Activated T-helper 1 cell treated with anti-CD3 and anti-CD28 coated beads, Interleukin-12 subunit alpha, Interleukin-12 subunit beta, Interleukin-2, Interleukin-4 antibody, amounts not matched to agents 30 ng/mL and 10 ng/mL and 1 ng/mL, durations not matched to agents 14 hours and 24 hours and 36 hours (primary cell): ENCODE results near the gene PLEKHN1. TPM values are rescaled to one million over a fixed set of nuclear protein-coding genes. Genes with fewer than 3 reads are reported as not detected.
"Not testable (repeated sequence)": the region's sequence is repeated elsewhere in the genome, so short reads cannot be mapped to it uniquely, and the experiment has no call there.

Experiments
- DNase-seq: peaks from one replicate; pipeline ENCODE4 v3.0.0; 2021; ENCODE audit warnings: low spot score
- H3K27ac Mint-ChIP-seq: one replicate; pipeline ENCODE4 v1.8.0; 2021; ENCODE audit warnings: mild to moderate bottlenecking, mixed read lengths
- H3K27me3 Mint-ChIP-seq: one replicate; pipeline ENCODE4 v1.8.0; 2022; ENCODE audit warnings: mild to moderate bottlenecking, moderate library complexity, mixed read lengths; ENCODE audit not compliant: insufficient read depth
- H3K36me3 Mint-ChIP-seq: one replicate; pipeline ENCODE4 v1.8.0; 2021; ENCODE audit warnings: low read depth, mixed read lengths
- H3K4me1 Mint-ChIP-seq: one replicate; pipeline ENCODE4 v1.8.0; 2021; ENCODE audit warnings: low read depth, mixed read lengths
- H3K4me3 Mint-ChIP-seq: one replicate; pipeline ENCODE4 v1.8.0; 2021; ENCODE audit warnings: mild to moderate bottlenecking, moderate library complexity, mixed read lengths
- H3K9me3 Mint-ChIP-seq: one replicate; pipeline ENCODE4 v1.8.0; 2021; ENCODE audit warnings: mixed read lengths
- intact Hi-C: fragments of 100-400 bp; cut with micrococcal nuclease; formaldehyde crosslinking; loops from one replicate; pipeline ENCODE4 v1.15.1; 2024
- total RNA-seq: library from RNA; stranded (reverse); gene quantifications from 2 replicates; pipeline ENCODE4 v1.2.3, GENCODE V29; 2022

Gene PLEKHN1
- total RNA-seq, 1 donor from 2014 or later = 1.7 TPM

DNA sequence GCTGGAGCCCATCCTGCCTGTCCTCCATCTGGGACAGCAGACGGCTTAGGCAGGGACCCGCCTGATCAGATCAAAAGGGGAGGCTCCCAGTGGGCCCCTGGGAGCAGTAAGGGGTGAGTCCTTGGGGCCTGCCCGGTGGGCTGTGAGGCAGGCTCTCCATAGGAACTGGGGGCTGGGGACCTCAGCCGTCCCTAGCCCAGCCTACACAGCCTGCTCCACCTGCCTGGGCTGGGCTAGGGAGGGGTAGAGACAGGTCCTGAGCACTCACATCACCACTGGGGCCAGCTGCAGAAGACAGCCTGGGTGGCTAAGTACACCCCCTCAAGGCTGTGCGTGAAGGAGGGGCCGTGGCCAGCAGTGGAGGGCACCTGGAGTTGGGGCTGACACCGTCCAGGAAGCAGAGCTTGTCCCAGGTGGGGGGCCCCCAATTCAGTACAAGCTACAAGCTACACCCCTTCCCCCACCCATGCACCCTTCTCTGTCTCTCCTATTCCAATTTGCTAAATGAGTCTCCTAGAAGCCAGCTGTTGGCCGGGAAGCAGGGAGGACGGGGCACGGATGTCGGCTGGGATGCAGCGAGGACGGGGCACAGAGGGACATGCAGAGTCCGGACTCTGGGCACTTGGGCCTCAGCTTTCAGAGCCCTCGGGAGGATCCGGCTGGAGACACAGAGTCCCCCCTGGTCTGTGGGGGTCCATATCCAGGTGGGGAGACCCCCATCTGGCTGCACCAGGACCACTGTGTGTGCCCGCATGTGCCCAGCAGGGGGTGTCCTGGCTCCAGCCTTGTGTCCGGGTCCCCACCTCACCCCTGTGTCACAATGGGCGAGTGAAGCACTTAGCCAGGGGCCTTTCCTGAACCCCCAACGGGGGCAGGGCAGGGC, 48.8 kb downstream of the PLEKHN1 start:
- DNase-seq = no peak
- peak overlapping the region; percentile 89 for H3K4me3 Mint-ChIP-seq
- H3K36me3 Mint-ChIP-seq = peaks cover 9% of the 10 kb centered on the region
- H3K27me3 Mint-ChIP-seq = no peaks in the 10 kb centered on the region
- no peaks in the 10 kb centered on the region for H3K9me3 Mint-ChIP-seq
- intact Hi-C loops = no loop called here
- peaks cover 37% of the 10 kb centered on the region for H3K4me1 Mint-ChIP-seq
- peak overlapping the region; percentile 74 for H3K27ac Mint-ChIP-seq

DNA sequence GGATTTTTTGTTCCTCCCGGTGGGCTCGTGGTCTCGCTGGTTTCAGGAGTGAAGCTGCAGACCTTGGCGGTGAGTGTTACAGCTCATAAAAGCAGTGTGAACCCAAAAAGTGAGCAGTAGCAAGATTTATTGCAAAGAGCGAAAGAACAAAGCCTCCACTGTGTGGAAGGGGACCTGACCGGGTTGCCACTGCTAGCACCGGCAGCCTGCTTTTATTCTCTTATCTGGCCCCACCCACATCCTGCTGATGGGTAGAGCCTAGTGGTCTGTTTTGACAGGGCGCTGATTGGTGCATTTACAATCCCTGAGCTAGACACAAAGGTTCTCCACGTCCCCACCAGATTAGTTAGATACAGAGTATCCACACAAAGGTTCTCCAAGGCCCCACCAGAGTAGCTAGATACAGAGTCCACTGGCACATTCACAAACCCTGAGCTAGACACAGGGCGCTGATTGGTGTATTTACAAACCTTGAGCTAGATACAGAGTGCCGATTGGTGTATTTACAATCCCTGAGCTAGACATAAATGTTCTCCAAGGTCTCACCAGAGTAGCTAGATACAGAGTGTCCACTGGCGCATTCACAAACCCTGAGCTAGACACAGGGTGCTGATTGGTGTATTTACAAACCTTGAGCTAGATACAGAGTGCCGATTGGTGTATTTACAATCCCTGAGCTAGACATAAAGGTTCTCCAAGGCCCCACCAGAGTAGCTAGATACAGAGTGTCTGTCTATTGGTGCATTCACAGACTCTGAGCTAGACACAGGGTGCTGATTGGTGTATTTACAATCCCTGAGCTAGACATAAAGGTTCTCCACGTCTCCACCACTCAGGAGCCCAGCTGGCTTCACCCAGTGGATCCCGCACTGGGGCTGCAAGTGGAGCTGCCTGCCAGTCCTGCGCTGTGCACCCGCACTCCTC, 51.4 kb downstream of the PLEKHN1 start:
- peak overlapping the region; percentile 64 for H3K4me3 Mint-ChIP-seq
- H3K36me3 Mint-ChIP-seq, H3K9me3 Mint-ChIP-seq, H3K27me3 Mint-ChIP-seq, DNase-seq, intact Hi-C loops: not testable (repeated sequence)
- H3K27ac Mint-ChIP-seq = peak overlapping the region; percentile 67
- H3K4me1 Mint-ChIP-seq = peaks cover 35% of the 10 kb centered on the region

DNA sequence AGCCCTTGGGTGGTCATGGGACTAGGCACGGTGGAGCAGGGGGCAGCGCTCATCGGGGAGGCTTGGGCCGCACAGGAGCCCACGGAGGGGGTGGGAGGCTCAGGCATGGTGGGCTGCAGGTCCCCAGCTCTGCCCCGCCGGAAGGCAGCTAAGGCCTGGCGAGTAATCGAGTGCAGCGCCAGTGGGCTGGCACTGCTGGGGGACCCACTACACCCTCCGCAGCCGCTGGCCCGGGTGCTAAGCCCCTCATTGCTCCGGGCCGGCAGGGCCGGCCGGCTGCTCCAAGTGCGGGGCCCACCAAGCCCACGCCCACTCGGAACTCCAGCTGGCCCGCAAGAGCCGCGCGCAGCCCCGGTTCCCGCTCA, 52.0 kb downstream of the PLEKHN1 start:
- H3K27me3 Mint-ChIP-seq, H3K9me3 Mint-ChIP-seq, H3K4me3 Mint-ChIP-seq, intact Hi-C loops, H3K36me3 Mint-ChIP-seq, H3K27ac Mint-ChIP-seq, DNase-seq: not testable (repeated sequence)
- H3K4me1 Mint-ChIP-seq = peaks cover 28% of the 10 kb centered on the region

DNA sequence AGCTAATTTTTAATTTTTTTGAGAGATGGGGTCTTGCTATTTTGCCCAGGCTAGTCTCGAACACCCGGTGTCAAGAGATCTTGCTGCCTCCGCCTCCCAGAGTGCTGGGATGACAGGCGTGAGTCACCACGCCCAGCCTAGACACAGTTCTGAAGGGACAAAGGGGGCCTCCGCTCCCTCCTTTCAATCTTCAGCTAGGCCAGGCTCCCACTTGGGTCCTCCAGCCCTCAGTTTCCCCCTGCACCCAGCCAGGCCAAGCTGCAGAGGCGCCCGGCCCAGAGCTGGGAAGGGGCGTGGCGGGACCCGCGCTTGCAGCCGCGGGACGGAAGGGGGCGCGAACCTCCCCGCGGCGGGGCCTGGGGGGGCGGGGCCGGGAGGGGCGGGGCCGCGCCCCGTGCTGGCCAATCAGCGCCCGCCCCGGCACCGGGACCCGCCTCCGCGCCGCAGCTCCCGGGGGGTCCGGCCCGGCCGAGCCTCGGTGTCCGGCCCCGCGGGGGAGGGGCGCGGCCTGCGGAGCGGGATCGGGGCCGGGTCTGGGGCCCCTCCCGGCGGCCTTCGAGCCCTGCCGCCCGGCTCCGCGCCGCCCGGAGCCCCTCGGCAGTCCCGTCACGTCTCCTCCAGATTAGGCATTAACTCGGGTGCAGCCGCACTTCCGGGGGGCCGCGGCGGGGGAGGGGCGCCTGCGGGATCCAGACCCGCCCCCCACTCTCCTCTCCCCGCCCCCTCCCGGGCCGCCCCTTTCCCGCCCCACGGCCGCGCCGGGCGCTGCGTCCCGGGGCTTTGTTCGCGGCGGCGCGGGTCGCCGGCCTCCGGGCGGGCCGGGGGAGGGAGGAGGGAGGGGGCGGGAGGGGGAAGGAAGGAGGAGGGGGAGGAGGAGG, 53.1 kb downstream of the PLEKHN1 start:
- peak overlapping the region; percentile 70 for H3K4me3 Mint-ChIP-seq
- H3K4me1 Mint-ChIP-seq = peaks cover 18% of the 10 kb centered on the region
- DNase-seq = peak; percentile 75
- peaks cover 5% of the 10 kb centered on the region for H3K36me3 Mint-ChIP-seq
- intact Hi-C loops = loop anchor here (1.0 kb wide), 2 partner anchors 14 to 21 kb away; no protein-coding TSS in a partner anchor
- peaks cover 3% of the 10 kb centered on the region for H3K27me3 Mint-ChIP-seq
- no peak overlapping the region for H3K27ac Mint-ChIP-seq
- H3K9me3 Mint-ChIP-seq = no peaks in the 10 kb centered on the region

DNA sequence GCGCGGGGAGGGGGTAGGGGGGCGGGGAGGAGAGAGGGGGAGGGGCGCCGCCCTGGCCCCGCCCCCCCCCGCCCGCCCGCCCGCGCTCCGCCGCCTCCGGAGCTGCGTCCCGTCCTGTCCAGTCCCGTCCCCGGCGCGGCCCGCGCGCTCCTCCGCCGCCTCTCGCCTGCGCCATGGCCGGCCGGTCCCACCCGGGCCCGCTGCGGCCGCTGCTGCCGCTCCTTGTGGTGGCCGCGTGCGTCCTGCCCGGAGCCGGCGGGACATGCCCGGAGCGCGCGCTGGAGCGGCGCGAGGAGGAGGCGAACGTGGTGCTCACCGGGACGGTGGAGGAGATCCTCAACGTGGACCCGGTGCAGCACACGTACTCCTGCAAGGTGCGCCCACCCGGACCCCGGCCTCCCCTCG, 53.7 kb downstream of the PLEKHN1 start, which contains the start of gene AGRN:
TSS of gene AGRN (plus strand) at position 121 of the 405 bp plus-strand sequence. CDS start at position 174, 53 bp downstream.
- Mint-ChIP-seq H3K36me3 (peaks cover 5% of the 10 kb centered on the region), H3K9me3 (no peaks in the 10 kb centered on the region), H3K27ac (no peak within 1 kb of the TSS), H3K4me1 (peaks cover 11% of the 10 kb centered on the region), H3K27me3 (peaks cover 3% of the 10 kb centered on the region), H3K4me3 (peak within 1 kb of the TSS; percentile 70)
- no peak for DNase-seq
- intact Hi-C loops = loop anchor here (1.0 kb wide), 2 partner anchors 13 to 20 kb away; no protein-coding TSS in a partner anchor

DNA sequence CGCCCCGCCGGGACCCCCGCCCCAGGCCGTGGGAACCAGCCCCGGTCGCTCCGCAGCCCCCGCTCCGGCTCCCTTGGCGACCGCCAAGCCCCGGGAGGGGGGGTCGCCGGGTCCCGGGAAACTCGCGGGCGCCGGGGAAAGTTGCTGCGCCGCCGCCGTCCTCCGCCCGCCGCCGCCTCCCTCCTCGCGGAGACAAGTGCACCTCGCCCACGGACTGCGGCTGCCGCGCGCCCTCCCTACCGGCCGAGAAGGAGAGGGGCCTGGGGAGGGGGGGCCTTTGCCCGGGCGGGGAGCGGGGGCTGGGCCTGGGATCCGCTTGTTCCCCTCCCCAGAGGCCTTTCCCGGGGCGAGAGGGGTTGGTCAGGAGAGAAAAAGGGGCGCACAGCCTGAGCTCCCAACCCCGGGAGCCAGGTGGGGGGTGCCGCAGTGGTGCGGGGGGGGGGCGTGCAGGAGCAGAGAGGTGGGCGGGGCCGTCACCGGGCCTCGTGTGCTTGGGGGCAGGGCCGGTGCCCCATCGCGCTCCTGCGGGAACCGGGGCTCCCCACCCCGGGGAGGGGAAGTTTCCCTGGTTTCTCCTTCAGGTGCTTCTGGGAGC, 54.2 kb downstream of the PLEKHN1 start:
- no peak overlapping the region for H3K27ac Mint-ChIP-seq
- peaks cover 5% of the 10 kb centered on the region for H3K36me3 Mint-ChIP-seq
- peaks cover 8% of the 10 kb centered on the region for H3K4me1 Mint-ChIP-seq
- no peak for DNase-seq
- H3K9me3 Mint-ChIP-seq = no peaks in the 10 kb centered on the region
- intact Hi-C loops = no loop called here
- H3K4me3 Mint-ChIP-seq = peak overlapping the region; percentile 61
- peaks cover 3% of the 10 kb centered on the region for H3K27me3 Mint-ChIP-seq

GRCh38 chr1:1021010-1021919, 55.0 kb downstream of the PLEKHN1 start:
- intact Hi-C loops = no loop called here
- Mint-ChIP-seq H3K27ac (no peak overlapping the region), H3K9me3 (no peaks in the 10 kb centered on the region), H3K36me3 (peaks cover 5% of the 10 kb centered on the region), H3K4me1 (peaks cover 8% of the 10 kb centered on the region), H3K4me3 (peak overlapping the region; percentile 61), H3K27me3 (peaks cover 3% of the 10 kb centered on the region)
- DNase-seq = no peak

DNA sequence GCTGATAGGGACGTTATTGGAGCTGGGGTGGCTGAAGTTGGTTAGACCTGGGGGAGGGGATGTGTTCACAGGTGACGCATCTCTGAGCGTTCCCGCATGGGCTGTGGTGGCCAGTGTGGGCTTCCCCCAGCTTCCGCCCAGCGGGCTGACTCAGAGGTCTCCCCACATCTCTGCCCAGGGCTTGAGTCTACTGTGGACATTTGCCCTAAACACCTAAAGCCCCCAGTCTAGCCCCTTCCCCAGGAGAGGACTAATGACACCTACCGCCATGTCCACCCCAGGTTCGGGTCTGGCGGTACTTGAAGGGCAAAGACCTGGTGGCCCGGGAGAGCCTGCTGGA, 55.6 kb downstream of the PLEKHN1 start:
- no peak for DNase-seq
- intact Hi-C loops = no loop called here
- peaks cover 8% of the 10 kb centered on the region for H3K4me1 Mint-ChIP-seq
- no peak overlapping the region for H3K4me3 Mint-ChIP-seq
- H3K9me3 Mint-ChIP-seq = no peaks in the 10 kb centered on the region
- H3K27me3 Mint-ChIP-seq = peaks cover 3% of the 10 kb centered on the region
- H3K27ac Mint-ChIP-seq = no peak overlapping the region
- H3K36me3 Mint-ChIP-seq = peaks cover 5% of the 10 kb centered on the region

GRCh38 chr1:1022302-1023009, 56.2 kb downstream of the PLEKHN1 start:
- Mint-ChIP-seq H3K4me1 (peaks cover 2% of the 10 kb centered on the region), H3K27me3 (peaks cover 3% of the 10 kb centered on the region), H3K27ac (no peak overlapping the region), H3K9me3 (no peaks in the 10 kb centered on the region), H3K4me3 (peak overlapping the region; percentile 11), H3K36me3 (peaks cover under 1% of the 10 kb centered on the region)
- DNase-seq = no peak
- intact Hi-C loops = no loop called here

DNA sequence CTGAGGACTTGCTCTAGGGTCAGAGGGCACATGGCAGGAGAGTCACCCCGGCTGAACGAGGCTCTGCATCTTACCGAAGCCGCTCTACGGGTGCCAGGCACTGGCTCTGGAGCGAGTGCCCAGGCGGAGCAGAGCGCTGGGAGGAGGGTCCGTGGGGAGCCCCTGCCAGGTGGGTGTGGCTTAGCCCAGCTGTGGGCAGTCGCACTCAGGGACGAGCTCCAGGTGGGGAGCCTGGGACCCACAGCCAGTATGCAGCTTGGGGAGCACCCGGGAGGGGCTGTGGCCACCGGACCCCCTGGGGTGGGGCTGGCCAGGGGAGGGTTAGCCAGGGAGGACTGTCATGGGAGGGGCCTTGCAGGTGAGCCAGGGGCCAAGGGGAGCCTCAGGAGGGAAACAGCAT, 57.4 kb downstream of the PLEKHN1 start:
- no peak for DNase-seq
- Mint-ChIP-seq H3K4me3 (no peak overlapping the region), H3K4me1 (no peaks in the 10 kb centered on the region), H3K9me3 (no peaks in the 10 kb centered on the region), H3K27me3 (peaks cover 3% of the 10 kb centered on the region), H3K27ac (no peak overlapping the region), H3K36me3 (no peaks in the 10 kb centered on the region)
- intact Hi-C loops = no loop called here
